Measurements from ENCODE around the gene MINDY3.
A peak's percentile ranks its signal among the peaks of the same experiment; 100 is the strongest.
"Not testable (repeated sequence)": the region's sequence is repeated elsewhere in the genome, so short reads cannot be mapped to it uniquely, and the experiment has no call there.

Gene MINDY3

DNA sequence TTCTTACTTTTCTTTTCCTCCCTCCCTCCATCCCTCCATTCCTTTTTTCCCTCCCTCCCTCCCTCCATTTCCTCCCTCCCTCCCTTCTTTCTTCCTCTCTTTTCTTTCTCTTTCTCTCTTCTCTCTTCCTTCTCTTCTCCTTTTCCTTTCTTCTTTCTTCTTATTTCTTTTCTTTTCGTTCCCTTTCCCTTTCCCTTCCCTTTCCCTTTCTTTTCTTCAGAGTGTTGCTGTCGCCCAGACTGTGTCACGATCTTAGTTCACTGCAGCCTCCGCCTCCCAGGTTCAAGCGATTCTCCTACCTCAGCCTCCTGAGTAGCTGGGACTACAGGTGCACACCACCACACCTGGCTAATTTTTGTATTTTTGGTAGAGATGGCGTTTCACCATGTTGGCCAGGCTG is 98.1 kb downstream of the MINDY3 start:
- H3K4me1 ChIP-seq (ENCODE audit: control insufficient read depth in 1 of 2, insufficient read depth in 2 of 2, low read length in 2 of 2); H3K27me3 ChIP-seq (ENCODE audit: insufficient read depth, low read length); H3K9ac ChIP-seq (ENCODE audit: low read length); H2BK12ac ChIP-seq (ENCODE audit: low read length); H4K91ac ChIP-seq (ENCODE audit: low read depth, low read length); DNase-seq; H3K18ac ChIP-seq (ENCODE audit: low read length); H4K8ac ChIP-seq (ENCODE audit: low read depth, low read length); H3K36me3 ChIP-seq (ENCODE audit: control insufficient read depth in 1 of 2, insufficient read depth in 2 of 2, low read length in 2 of 2); H4K12ac ChIP-seq (ENCODE audit: low read depth, low read length); H2AK5ac ChIP-seq (ENCODE audit: low read length); H2BK120ac ChIP-seq (ENCODE audit: insufficient read depth, low read length, poor library complexity); H3K4me2 ChIP-seq (ENCODE audit: low read length); H3K14ac ChIP-seq (ENCODE audit: low read length); H3K79me1 ChIP-seq (ENCODE audit: low read length); H3K4me3 ChIP-seq (ENCODE audit: low read depth, low read length); H2BK5ac ChIP-seq (ENCODE audit: low read depth, low read length, poor library complexity); H2AFZ ChIP-seq (ENCODE audit: insufficient read depth, low read length, poor library complexity); H3K23ac ChIP-seq (ENCODE audit: low read length); H3K9me3 ChIP-seq (ENCODE audit: insufficient read depth, low read depth, low read length); H3K27ac ChIP-seq (ENCODE audit: low read depth, low read length); H3K4ac ChIP-seq (ENCODE audit: low read depth, low read length); H3K79me2 ChIP-seq (ENCODE audit: control insufficient read depth, insufficient read depth, low read length, poor library complexity): not testable (repeated sequence)
- WGBS (ENCODE audit: extremely low coverage, insufficient coverage, insufficient read length), result no CpG with 5 or more reads among the region's 6 CpGs

DNA sequence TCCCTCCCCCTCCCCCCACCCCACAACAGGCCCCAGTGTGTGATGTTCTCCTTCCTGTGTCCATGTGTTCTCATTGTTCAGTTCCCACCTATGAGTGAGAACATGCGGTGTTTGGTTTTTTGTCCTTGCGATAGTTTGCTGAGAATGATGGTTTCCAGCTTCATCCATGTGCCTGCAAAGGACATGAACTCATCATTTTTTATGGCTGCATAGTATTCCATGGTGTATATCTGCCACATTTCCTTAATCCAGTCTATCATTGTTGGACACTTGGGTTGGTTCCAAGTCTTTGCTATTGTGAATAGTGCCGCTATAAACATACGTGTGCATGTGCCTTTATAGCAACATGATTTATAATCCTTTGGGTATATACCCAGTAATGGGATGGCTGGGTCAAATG is 99.1 kb downstream of the MINDY3 start:
- not testable (repeated sequence) for H3K18ac ChIP-seq (ENCODE audit: low read length); H3K36me3 ChIP-seq (ENCODE audit: control insufficient read depth in 1 of 2, insufficient read depth in 2 of 2, low read length in 2 of 2); DNase-seq; H3K9ac ChIP-seq (ENCODE audit: low read length); H3K27me3 ChIP-seq (ENCODE audit: insufficient read depth, low read length); H3K79me2 ChIP-seq (ENCODE audit: control insufficient read depth, insufficient read depth, low read length, poor library complexity); H3K4me1 ChIP-seq (ENCODE audit: control insufficient read depth in 1 of 2, insufficient read depth in 2 of 2, low read length in 2 of 2); H2BK120ac ChIP-seq (ENCODE audit: insufficient read depth, low read length, poor library complexity); H3K9me3 ChIP-seq (ENCODE audit: insufficient read depth, low read depth, low read length); H4K8ac ChIP-seq (ENCODE audit: low read depth, low read length); H2BK12ac ChIP-seq (ENCODE audit: low read length); H2AK5ac ChIP-seq (ENCODE audit: low read length); H2AFZ ChIP-seq (ENCODE audit: insufficient read depth, low read length, poor library complexity); H3K14ac ChIP-seq (ENCODE audit: low read length); H4K12ac ChIP-seq (ENCODE audit: low read depth, low read length); H2BK5ac ChIP-seq (ENCODE audit: low read depth, low read length, poor library complexity); H3K4me2 ChIP-seq (ENCODE audit: low read length); H3K79me1 ChIP-seq (ENCODE audit: low read length); H3K4me3 ChIP-seq (ENCODE audit: low read depth, low read length); H3K23ac ChIP-seq (ENCODE audit: low read length); H4K91ac ChIP-seq (ENCODE audit: low read depth, low read length); H3K27ac ChIP-seq (ENCODE audit: low read depth, low read length); H3K4ac ChIP-seq (ENCODE audit: low read depth, low read length)
- WGBS (ENCODE audit: extremely low coverage, insufficient coverage, insufficient read length), result no CpG with 5 or more reads among the region's 4 CpGs

DNA sequence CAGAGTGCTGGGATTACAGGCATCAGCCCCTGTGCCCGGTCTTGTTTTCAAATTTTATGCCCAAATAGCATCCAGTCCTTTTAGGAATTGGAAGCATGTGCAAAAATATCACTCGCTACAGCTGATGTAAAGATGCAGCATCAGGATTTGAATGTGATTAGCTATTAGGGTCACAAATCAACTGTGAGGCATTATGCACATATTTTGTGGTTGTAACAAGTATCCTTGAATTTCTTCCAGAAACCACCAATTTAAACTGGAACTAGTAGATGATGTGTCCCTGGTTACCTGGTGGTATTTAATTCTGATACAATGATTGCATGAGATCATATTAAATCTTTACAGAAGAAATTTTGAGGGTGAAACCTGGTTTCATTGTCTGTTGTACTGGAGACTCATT is 99.6 kb downstream of the MINDY3 start:
- H3K79me2 ChIP-seq (ENCODE audit: control insufficient read depth, insufficient read depth, low read length, poor library complexity), result no peaks in the 10 kb centered on the region
- no peak overlapping the region for H3K4me3 ChIP-seq (ENCODE audit: low read depth, low read length)
- no peak overlapping the region for H2BK12ac ChIP-seq (ENCODE audit: low read length)
- no peak overlapping the region for H3K14ac ChIP-seq (ENCODE audit: low read length)
- no peaks in the 10 kb centered on the region for H3K4me1 ChIP-seq (ENCODE audit: control insufficient read depth in 1 of 2, insufficient read depth in 2 of 2, low read length in 2 of 2)
- H4K12ac ChIP-seq (ENCODE audit: low read depth, low read length), result no peak overlapping the region
- H3K4ac ChIP-seq (ENCODE audit: low read depth, low read length), result no peak overlapping the region
- H3K9me3 ChIP-seq (ENCODE audit: insufficient read depth, low read depth, low read length), result peaks cover 2% of the 10 kb centered on the region
- no peak overlapping the region for H2BK120ac ChIP-seq (ENCODE audit: insufficient read depth, low read length, poor library complexity)
- H2AFZ ChIP-seq (ENCODE audit: insufficient read depth, low read length, poor library complexity), result no peak overlapping the region
- H3K36me3 ChIP-seq (ENCODE audit: control insufficient read depth in 1 of 2, insufficient read depth in 2 of 2, low read length in 2 of 2), result no peaks in the 10 kb centered on the region
- H2AK5ac ChIP-seq (ENCODE audit: low read length), result no peak overlapping the region
- H3K27me3 ChIP-seq (ENCODE audit: insufficient read depth, low read length), result no peaks in the 10 kb centered on the region
- no peak for DNase-seq
- H3K79me1 ChIP-seq (ENCODE audit: low read length), result no peaks in the 10 kb centered on the region
- H3K23ac ChIP-seq (ENCODE audit: low read length), result no peak overlapping the region
- no peak overlapping the region for H3K4me2 ChIP-seq (ENCODE audit: low read length)
- H4K91ac ChIP-seq (ENCODE audit: low read depth, low read length), result no peak overlapping the region
- H3K18ac ChIP-seq (ENCODE audit: low read length), result no peak overlapping the region
- H3K27ac ChIP-seq (ENCODE audit: low read depth, low read length), result no peak overlapping the region
- H3K9ac ChIP-seq (ENCODE audit: low read length), result no peak overlapping the region
- no peak overlapping the region for H4K8ac ChIP-seq (ENCODE audit: low read depth, low read length)
- H2BK5ac ChIP-seq (ENCODE audit: low read depth, low read length, poor library complexity), result no peak overlapping the region
- no CpG with 5 or more reads among the region's 2 CpGs for WGBS (ENCODE audit: extremely low coverage, insufficient coverage, insufficient read length)

DNA sequence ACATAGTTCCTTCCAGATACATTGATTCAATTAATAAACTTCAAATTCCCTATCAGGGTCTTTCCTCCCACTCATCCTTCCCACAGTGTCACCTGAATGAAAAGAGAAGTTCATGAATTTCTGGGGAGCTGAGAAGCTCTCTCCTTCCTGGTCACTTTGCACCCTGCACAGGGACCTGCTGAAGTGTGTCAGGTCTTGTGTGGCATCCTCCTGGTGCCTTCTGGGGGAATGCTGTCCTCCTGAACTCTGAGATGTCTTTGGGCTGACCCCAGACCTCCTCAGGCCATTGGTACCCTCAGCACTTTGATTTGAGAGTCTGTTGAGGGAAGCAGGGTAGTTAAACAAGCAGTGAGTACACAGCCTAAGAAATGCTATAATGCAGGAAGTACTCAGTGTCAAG is 101.0 kb downstream of the MINDY3 start:
- Histone ChIP-seq H3K27me3 (ENCODE audit: insufficient read depth, low read length) (no peaks in the 10 kb centered on the region), H2BK5ac (ENCODE audit: low read depth, low read length, poor library complexity) (no peak overlapping the region), H3K4me2 (ENCODE audit: low read length) (no peak overlapping the region), H3K4me1 (ENCODE audit: control insufficient read depth in 1 of 2, insufficient read depth in 2 of 2, low read length in 2 of 2) (no peaks in the 10 kb centered on the region), H3K14ac (ENCODE audit: low read length) (no peak overlapping the region), H4K91ac (ENCODE audit: low read depth, low read length) (no peak overlapping the region), H3K23ac (ENCODE audit: low read length) (no peak overlapping the region), H3K27ac (ENCODE audit: low read depth, low read length) (no peak overlapping the region), H4K8ac (ENCODE audit: low read depth, low read length) (no peak overlapping the region), H3K79me2 (ENCODE audit: control insufficient read depth, insufficient read depth, low read length, poor library complexity) (no peaks in the 10 kb centered on the region), H2AK5ac (ENCODE audit: low read length) (no peak overlapping the region), H3K18ac (ENCODE audit: low read length) (no peak overlapping the region), H2BK120ac (ENCODE audit: insufficient read depth, low read length, poor library complexity) (no peak overlapping the region), H3K79me1 (ENCODE audit: low read length) (no peaks in the 10 kb centered on the region), H3K4me3 (ENCODE audit: low read depth, low read length) (no peak overlapping the region), H3K9ac (ENCODE audit: low read length) (no peak overlapping the region), H2BK12ac (ENCODE audit: low read length) (no peak overlapping the region), H3K9me3 (ENCODE audit: insufficient read depth, low read depth, low read length) (no peaks in the 10 kb centered on the region), H3K4ac (ENCODE audit: low read depth, low read length) (no peak overlapping the region), H4K12ac (ENCODE audit: low read depth, low read length) (peak overlapping the region; percentile 7), H3K36me3 (ENCODE audit: control insufficient read depth in 1 of 2, insufficient read depth in 2 of 2, low read length in 2 of 2) (no peaks in the 10 kb centered on the region), H2AFZ (ENCODE audit: insufficient read depth, low read length, poor library complexity) (no peak overlapping the region)
- no peak for DNase-seq

DNA sequence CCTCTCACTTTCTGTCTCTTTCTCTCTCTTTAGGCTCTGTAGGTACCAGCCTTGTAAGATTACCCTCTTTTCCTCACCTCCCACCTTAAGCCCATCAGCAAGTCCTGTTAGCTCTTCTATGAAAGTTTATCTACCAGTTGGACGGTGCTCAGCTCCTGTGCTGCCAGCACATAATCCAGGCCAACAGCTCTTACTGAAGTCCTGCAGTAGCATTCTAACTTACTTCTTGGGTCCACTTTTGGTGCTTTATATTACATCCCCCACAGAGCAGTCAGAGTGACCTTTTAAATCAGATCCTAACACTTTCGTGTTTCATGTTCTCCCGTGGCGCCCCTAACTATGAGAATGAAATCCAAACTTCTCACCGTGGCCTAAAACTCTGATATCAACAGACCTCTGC is 101.7 kb downstream of the MINDY3 start:
- Histone ChIP-seq H2BK5ac (ENCODE audit: low read depth, low read length, poor library complexity) (no peak overlapping the region), H2AFZ (ENCODE audit: insufficient read depth, low read length, poor library complexity) (no peak overlapping the region), H3K36me3 (ENCODE audit: control insufficient read depth in 1 of 2, insufficient read depth in 2 of 2, low read length in 2 of 2) (no peaks in the 10 kb centered on the region), H3K79me2 (ENCODE audit: control insufficient read depth, insufficient read depth, low read length, poor library complexity) (no peaks in the 10 kb centered on the region), H3K27me3 (ENCODE audit: insufficient read depth, low read length) (no peaks in the 10 kb centered on the region), H3K18ac (ENCODE audit: low read length) (no peak overlapping the region), H3K27ac (ENCODE audit: low read depth, low read length) (no peak overlapping the region), H3K9me3 (ENCODE audit: insufficient read depth, low read depth, low read length) (no peaks in the 10 kb centered on the region), H3K4me1 (ENCODE audit: control insufficient read depth in 1 of 2, insufficient read depth in 2 of 2, low read length in 2 of 2) (no peaks in the 10 kb centered on the region), H3K4me2 (ENCODE audit: low read length) (no peak overlapping the region), H4K12ac (ENCODE audit: low read depth, low read length) (no peak overlapping the region), H4K91ac (ENCODE audit: low read depth, low read length) (no peak overlapping the region), H3K14ac (ENCODE audit: low read length) (no peak overlapping the region), H4K8ac (ENCODE audit: low read depth, low read length) (no peak overlapping the region), H2BK120ac (ENCODE audit: insufficient read depth, low read length, poor library complexity) (no peak overlapping the region), H2AK5ac (ENCODE audit: low read length) (no peak overlapping the region), H3K4me3 (ENCODE audit: low read depth, low read length) (no peak overlapping the region), H3K9ac (ENCODE audit: low read length) (no peak overlapping the region), H3K4ac (ENCODE audit: low read depth, low read length) (no peak overlapping the region), H2BK12ac (ENCODE audit: low read length) (no peak overlapping the region), H3K79me1 (ENCODE audit: low read length) (no peaks in the 10 kb centered on the region), H3K23ac (ENCODE audit: low read length) (no peak overlapping the region)
- DNase-seq, result no peak
- no CpG with 5 or more reads among the region's 5 CpGs for WGBS (ENCODE audit: extremely low coverage, insufficient coverage, insufficient read length)
